HG03045 (cell line): ENCODE measurements around the gene DPH2.
A peak's percentile ranks its signal among the peaks of the same experiment; 100 is the strongest.

Experiments
- ATAC-seq: cut with Tn5 transposase; IDR thresholded peaks from one replicate; pipeline ENCODE4 v1.9.1; 2021; ENCODE audit warnings: mild to moderate bottlenecking, moderate library complexity; ENCODE audit not compliant: unreplicated experiment

DPH2 gene, protein sequence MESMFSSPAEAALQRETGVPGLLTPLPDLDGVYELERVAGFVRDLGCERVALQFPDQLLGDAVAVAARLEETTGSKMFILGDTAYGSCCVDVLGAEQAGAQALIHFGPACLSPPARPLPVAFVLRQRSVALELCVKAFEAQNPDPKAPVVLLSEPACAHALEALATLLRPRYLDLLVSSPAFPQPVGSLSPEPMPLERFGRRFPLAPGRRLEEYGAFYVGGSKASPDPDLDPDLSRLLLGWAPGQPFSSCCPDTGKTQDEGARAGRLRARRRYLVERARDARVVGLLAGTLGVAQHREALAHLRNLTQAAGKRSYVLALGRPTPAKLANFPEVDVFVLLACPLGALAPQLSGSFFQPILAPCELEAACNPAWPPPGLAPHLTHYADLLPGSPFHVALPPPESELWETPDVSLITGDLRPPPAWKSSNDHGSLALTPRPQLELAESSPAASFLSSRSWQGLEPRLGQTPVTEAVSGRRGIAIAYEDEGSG

DNA sequence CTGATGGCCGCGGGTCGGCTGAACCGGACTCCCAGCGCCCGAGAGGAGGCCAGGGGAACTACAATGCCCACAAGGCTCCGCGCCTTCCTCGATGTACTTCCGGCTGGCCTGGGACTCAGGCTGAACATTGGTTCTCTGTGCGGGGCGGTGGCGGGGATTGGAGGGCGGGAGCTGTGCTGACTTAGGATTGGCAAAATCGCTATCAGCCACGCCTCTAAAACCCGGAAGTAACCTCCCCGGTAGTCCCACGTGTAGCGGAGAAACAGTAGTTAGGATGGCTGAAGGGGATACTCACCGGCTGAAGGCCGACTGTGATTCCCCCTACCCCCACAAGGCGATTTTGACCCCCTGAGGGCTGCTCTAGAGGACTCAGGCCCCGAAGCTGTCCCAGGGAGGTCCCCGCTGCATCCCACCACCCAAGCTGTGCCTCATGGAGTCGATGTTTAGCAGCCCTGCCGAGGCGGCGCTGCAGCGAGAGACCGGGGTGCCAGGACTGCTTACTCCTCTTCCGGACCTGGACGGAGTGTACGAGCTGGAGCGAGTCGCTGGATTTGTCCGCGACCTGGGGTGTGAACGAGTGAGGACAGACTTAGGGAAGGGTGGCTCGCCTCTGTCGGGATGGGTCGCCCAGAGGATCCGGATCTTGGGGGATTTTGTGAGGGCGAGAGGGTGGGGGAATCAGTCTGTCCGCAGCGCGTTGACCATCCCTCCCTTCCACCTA lies at the start of gene DPH2:
DPH2 (plus strand) TSS at position 265 of the 721 bp plus-strand sequence; CDS start at position 431, 166 bp downstream.
- ATAC-seq = peak; percentile 69

DNA sequence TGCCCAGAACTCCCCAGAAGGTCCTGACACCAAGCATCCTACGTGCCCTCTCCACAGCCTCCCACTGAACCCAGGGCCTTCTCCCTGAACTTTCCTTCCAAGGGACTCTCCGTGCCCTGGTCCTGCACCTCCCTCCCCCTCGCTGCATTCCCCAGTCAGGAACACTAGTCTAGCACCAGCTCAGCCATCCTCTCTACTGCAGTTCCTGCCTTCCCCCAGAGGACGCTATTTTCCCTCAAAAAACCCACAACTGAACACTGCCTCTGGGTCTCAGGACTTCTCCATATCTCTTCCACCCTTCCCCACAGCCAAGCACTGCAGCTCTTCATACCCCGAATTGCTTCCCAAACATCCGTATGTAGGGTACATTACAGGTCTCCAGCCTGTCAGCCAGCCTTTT lies 48.8 kb upstream of the DPH2 start:
- ATAC-seq = no peak

DNA sequence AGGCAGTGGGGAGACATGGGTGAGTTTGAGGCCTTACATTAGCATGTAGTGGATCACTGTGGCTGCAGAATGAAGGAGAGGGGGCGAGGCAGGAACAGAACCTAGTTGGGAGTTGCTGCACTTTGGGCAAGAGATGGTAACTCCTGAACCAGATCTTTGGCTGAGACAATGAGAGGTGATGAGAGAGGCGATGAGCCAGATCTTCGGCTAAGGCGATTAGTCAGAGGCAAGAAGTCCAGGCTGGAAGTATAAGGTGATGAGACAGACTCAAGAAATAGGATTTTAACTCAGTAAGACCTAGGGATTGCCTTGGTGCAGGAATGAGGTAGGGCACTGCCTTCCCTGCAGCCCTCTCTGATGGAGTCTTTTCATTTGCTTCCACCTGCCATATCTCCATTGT lies 45.3 kb upstream of the DPH2 start:
- no peak for ATAC-seq

DNA sequence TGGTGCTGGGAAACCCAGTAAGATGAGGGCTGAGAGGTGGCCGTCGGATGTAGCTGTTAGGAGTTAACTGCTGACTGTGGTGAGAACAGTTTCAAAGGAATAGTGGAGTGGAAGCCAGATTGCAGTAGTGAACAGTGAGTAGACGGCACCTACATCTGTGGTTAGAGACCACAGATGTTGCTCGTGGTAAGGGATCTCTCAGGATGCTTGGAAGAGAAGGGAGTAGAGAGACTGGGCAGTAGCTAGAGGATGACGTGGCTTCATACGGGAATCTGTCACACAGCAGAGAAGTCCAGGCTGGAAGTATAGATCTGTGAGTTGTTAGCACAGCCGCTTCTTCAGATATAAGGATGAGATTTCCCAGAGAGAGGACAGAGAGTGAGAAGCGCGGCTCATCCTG lies 44.0 kb upstream of the DPH2 start:
- ATAC-seq = no peak

DNA sequence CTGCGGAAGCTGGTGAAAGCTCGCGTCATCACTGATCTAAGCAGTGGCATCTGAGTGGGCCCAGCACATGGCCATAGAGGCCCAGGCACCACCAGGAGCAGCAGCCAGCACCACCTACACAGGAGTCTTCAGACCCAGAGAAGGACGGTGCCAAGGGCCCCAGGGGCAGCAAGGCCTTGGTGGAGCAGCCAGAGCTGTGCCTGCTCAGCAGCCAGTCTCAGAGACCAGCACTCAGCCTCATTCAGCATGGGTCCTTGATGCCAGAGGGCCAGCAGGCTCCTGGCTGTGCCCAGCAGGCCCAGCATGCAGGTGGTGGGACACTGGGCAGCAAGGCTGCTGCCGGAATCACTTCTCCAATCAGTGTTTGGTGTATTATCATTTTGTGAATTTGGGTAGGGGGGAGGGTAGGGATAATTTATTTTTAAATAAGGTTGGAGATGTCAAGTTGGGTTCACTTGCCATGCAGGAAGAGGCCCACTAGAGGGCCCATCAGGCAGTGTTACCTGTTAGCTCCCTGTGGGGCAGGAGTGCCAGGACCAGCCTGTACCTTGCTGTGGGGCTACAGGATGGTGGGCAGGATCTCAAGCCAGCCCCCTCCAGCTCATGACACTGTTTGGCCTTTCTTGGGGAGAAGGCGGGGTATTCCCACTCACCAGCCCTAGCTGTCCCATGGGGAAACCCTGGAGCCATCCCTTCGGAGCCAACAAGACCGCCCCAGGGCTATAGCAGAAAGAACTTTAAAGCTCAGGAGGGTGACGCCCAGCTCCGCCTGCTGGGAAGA lies 39.5 kb upstream of the DPH2 start:
- no peak for ATAC-seq

DNA sequence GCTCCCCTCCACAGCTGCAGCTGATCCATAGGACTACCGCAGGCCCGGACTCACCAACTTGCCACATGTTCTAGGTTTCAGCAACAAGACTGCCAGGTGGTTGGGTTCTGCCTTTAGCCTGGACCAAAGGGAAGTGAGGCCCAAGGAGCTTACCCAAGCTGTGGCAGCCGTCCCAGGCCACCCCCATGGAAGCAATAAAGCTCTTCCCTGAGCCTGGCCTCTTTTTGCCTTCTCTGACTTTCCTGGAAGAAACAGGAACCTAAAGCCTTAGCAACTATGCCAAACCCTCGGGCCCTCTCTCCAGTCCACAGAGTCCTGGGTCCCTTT lies 38.9 kb upstream of the DPH2 start:
- ATAC-seq = no peak

DNA sequence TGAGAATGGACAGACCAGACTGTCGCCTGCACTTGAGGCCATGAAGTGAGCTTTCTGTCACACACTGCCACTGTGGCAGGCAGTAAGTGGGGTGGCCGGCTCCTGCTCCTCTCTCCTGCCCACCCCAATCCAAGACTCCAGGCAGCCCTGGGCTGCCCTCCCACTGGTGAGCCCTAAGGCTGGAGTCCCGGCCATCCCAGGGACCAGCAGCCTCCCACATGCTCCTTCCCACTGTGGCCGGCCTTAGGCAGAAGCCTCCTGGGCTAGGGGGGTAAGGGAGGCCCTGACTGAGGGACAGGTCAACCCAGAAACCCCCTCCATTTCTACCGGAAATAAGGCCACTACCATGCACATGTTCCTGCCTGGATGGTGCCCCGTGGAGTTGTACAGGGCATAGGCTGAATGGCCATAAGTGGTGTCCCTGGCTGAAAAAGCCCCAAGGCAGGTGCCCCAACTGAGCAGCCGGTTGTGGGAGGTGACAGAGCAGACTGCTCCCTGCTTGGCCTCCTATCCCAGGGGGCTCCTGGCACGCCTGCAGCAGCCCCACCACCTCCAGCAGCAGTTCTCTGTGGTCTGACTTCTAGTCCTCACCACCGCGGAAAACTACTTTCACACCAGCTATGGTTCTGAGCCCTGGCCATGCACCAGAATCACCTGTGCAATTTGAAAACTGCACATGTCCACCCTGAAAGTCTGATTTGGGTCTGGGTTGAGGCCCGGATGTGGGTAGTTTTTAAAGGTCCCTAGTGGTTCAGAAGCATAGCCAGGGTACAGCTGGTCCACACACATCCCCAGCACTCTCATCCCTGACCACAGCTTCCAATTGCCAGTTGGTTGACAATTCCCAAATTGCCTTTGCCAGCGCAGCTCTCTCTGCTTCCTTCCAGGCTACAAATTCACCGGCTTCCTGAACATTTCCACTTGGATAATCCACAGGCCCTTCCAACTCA lies 37.8 kb upstream of the DPH2 start:
- ATAC-seq = no peak

DNA sequence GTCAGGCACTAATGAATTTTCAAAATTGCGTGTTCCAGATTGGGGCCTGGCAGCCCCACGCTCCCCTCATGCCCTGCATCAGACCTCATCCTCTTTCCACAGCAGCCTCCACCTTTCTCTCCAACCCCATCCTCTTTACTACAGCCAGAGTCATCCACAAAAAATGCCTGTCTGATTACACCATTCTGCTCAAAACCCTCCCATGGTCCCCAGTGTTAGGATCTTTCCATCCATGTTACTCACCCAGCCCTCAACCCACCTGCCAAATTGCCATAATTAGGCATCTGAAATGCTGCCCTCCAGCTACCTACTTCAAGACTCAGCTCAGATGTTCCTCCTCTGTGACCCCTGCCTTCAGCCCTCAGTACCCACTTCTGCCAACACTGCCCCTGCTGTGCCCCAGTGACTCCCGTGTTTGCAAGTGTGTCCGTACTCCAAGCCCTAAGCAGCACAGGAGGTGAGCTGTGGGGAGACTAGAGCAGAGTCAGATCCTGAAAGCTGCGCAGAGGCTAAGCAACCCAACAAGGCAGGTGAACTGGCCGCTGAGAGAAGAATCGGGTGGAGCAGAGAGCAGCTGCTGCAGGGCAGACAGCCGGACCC lies 36.9 kb upstream of the DPH2 start:
- no peak for ATAC-seq

DNA sequence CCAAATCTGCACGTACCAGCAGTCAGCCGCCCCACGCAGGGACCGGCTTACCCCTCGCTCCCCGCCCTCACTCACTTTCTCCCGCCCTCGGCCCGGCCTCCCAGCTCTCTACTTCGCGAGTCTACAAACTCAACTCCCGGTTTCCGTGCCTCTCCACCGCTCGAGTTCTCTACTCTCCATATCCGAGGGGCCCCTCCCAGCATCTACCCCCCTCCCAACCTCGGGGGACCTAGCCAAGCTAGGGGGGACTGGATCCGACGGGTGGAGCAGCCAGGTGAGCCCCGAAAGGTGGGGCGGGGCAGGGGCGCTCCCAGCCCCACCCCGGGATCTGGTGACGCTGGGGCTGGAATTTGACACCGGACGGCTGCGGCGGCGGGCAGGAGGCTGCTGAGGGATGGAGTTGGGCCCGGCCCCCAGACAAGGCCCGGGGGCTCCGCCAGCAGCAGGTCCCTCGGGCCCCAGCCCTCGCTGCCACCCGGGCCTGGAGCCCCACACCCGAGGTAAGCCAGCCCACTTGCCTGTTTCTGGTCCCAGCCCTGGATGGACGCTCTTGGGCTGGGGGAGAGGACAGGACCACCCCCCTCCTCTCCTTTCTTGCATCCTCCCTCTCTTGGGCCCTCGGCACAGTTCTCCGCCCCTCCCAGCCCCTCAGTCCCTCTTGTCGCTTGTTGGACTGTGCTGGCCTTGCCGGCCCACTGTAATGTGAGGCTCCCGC lies 36.3 kb upstream of the DPH2 start, which contains the start of gene ARTN:
ARTN (plus strand) TSS at position 416 of the 715 bp plus-strand sequence. CDS start 1,856 bp downstream, outside the sequence.
- ATAC-seq = no peak

DNA sequence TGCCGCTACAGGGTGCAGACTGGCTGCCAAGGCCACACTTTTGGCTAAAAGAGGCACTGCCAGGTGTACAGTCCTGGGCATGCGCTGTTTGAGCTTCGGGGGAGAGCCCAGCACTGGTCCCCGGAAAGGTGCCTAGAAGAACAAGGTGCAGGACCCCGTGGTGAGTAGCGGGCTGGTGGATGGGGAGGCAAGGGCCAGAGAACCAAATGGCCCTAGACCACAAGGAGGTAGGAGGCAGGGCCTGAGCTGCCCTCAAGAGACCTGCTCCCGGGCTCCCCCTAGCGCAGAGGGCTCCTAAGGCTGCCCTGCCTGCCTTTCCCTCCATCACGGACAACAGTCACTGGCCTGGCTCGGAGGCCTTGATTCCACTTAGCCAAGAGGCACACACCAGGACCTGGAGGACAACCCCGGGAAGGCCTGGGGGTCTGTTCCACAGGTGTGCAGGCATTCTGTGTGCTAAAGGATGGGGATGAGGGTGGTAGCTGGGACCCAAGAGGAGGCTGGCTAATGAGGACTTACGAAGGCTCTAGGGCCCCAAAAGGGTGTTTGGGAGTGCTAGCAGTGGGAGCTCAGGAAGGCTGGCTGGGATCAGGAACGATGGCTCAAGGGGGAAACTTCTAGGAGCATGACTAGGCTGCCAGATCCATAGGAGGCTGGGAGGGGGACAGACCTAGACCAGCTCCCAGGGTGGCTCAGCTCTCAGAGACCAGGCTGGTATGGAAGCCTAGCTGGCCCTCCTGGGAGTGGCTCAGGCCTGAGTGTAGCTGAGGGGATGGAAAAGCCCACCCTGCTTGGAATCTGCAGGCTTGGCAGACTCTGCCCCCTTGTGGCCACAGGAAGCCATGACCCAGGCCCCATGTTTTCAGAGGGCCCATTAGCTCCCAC lies 35.5 kb upstream of the DPH2 start:
- no peak for ATAC-seq

DNA sequence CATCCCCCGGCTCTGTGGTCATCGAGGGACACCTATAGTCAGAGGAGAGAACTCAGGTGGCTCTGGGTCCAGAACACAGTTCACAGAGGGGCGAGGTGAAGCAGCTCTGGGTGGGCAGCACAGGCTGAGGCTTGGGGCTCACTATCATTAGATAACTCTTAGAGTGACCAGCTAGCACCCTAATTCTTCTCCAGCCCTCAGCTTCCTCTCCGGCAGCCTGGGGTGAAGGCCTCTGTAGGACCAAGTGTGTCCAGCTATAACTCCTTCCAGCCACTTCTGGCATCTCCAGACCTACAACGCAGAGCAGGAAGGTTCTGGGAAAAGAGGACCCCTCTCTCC lies 34.9 kb upstream of the DPH2 start:
- ATAC-seq = no peak

DNA sequence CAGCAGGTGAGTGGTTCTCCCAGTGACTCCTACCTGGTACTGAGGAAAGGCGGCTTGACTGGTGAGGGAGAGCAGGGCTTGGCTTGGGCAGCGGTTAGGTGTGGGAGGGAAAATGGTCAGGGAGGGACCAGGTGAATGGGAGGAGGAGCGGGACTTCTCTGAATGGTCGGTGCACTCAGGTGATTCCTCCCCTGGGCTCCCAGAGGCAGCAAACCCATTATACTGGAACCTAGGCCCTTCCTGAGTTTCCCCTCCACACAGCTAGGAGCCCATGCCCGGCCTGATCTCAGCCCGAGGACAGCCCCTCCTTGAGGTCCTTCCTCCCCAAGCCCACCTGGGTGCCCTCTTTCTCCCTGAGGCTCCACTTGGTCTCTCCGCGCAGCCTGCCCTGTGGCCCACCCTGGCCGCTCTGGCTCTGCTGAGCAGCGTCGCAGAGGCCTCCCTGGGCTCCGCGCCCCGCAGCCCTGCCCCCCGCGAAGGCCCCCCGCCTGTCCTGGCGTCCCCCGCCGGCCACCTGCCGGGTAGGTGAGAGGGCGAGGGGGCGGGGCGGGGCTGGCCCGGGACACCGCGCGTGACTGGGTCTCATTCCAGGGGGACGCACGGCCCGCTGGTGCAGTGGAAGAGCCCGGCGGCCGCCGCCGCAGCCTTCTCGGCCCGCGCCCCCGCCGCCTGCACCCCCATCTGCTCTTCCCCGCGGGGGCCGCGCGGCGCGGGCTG lies 33.9 kb upstream of the DPH2 start:
- no peak for ATAC-seq

DNA sequence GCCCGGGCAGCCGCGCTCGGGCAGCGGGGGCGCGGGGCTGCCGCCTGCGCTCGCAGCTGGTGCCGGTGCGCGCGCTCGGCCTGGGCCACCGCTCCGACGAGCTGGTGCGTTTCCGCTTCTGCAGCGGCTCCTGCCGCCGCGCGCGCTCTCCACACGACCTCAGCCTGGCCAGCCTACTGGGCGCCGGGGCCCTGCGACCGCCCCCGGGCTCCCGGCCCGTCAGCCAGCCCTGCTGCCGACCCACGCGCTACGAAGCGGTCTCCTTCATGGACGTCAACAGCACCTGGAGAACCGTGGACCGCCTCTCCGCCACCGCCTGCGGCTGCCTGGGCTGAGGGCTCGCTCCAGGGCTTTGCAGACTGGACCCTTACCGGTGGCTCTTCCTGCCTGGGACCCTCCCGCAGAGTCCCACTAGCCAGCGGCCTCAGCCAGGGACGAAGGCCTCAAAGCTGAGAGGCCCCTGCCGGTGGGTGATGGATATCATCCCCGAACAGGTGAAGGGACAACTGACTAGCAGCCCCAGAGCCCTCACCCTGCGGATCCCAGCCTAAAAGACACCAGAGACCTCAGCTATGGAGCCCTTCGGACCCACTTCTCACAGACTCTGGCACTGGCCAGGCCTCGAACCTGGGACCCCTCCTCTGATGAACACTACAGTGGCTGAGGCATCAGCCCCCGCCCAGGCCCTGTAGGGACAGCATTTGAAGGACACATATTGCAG lies 33.2 kb upstream of the DPH2 start:
- ATAC-seq = no peak

DNA sequence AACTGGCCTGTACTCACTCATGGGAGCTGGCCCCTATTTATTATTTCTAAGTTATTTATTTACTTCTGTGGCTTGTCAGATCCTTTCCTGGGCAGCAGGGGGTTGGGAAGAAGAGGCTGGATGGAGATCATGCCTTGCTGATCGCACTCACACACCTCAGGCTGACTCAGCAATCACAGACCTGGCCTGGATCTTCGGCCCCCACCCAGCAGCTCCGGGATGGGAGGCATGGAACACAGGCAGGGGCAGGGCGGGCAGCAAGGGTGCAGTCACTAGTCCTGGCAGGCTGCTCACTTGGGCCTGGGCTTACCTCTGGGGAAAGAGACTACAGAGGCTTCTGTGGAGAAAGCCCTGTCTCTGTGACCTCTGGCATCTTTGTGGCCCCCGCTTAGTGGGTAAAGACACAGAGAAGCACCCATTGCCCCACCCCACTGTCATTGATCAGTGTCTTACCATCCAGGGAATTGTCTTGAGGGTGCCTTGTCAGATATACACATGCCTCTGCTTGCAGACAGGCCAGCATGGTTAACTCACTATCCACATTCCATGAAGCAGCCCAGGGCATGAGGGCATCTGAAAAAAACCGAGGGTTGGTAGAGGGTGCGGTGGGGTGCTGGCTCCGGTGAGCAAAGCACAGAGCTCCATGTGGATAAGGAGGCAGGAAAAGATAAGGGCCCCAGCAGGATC lies 32.5 kb upstream of the DPH2 start:
- ATAC-seq = no peak

DNA sequence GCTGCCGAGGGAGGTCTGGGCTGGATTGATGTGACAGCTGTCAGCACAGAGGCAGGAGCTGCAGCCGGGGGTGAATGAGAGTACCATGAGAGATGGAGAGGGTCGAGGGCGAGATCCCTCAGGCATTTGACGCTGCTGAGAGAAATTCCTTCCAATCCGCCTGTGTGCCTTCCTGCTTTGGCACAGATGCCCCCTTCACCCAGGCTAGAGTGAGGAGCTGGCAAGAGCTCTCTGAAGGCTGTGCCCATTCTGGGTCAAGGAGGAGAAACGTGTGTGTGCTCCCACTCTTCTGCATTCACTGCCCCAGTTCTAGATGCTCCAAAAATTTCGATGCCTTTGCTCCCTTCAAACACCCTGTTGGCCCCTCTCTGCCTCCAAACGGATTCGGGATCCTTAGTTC lies 31.4 kb upstream of the DPH2 start:
- ATAC-seq = no peak

DNA sequence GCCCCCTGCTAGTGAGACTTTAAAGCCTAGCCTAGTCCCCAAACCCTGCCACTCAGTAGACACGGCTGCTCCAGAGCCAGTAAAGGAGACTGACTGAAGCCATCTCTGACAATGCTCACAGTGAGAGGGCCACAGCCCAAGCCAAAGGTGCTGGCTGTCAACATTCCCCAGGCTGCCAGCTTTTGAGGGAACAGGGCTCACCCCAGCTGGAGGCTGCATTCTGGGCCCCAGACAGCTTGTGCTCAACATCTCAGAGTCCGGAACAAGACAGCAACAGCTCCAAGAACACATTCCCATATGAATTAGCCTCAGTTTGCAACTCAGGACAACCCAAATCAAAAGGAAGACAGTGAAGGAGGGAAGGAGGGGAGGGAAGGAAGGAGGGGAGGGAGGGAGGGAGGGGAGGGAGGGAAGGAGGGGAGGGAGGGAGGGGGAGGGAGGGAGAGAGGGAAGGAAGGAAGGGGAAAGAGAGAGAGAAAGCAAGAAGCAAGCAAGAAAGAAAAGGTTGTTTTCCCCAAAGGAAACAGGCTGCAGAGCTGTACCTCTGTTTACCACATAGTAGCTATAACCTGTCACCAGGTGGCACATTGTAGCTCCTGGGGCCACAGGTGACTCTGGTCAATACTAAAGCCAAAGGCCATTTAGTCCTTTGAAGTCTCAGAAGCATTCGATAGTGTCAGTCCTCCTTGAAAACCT lies 30.8 kb upstream of the DPH2 start:
- ATAC-seq = no peak
